GM18507 (cell line): ENCODE data around the gene UGT2A2.
"Not testable (repeated sequence)": the region's sequence is repeated elsewhere in the genome, so short reads cannot be mapped to it uniquely, and the experiment has no call there.

Experiments
- DNase-seq: peaks from one replicate; pipeline ENCODE4 v3.0.0; 2011; ENCODE audit warnings: low read depth; ENCODE audit not compliant: insufficient read length; ENCODE audit errors: extremely low spot score
- FAIRE-seq: peaks from 2 replicates; lab custom pipeline; 2011; peaks lifted over from hg19 to GRCh38; lab: Jason Lieb, UNC

The UGT2A2 gene

GRCh38 chr4:69639542-69639941, at the start of gene UGT2A2:
Gene UGT2A2, minus strand, starts transcription at chr4:69639642. Its CDS starts 2 bp downstream, at chr4:69639640.
- no peak for DNase-seq
- no peak for FAIRE-seq

- DNase-seq (no peak), FAIRE-seq (no peak)
Measured at GRCh38 chr4:69684804-69685203, 45.4 kb upstream of the UGT2A2 start.

- DNase-seq (no peak), FAIRE-seq (no peak)
Measured at GRCh38 chr4:69668680-69669079, 29.2 kb upstream of the UGT2A2 start.

GRCh38 chr4:69664009-69664408, 24.6 kb upstream of the UGT2A2 start:
- FAIRE-seq, DNase-seq: not testable (repeated sequence)

GRCh38 chr4:69661130-69661803, 21.8 kb upstream of the UGT2A2 start:
- FAIRE-seq, DNase-seq: not testable (repeated sequence)

GRCh38 chr4:69658133-69658532, 18.7 kb upstream of the UGT2A2 start:
- FAIRE-seq = no peak
- no peak for DNase-seq

GRCh38 chr4:69656653-69657158, 17.3 kb upstream of the UGT2A2 start:
- FAIRE-seq (no peak), DNase-seq (no peak)

GRCh38 chr4:69653147-69653546, 13.7 kb upstream of the UGT2A2 start, which contains the start of gene UGT2A1:
Gene UGT2A1, minus strand, starts transcription at chr4:69653247. Its CDS starts 5,603 bp downstream, at chr4:69647644.
- no peak for DNase-seq
- no peak for FAIRE-seq

- DNase-seq (no peak), FAIRE-seq (no peak)
Measured at GRCh38 chr4:69650872-69651271, 11.4 kb upstream of the UGT2A2 start.

GRCh38 chr4:69649629-69650028, 10.2 kb upstream of the UGT2A2 start:
- DNase-seq (no peak), FAIRE-seq (no peak)

GRCh38 chr4:69649207-69649606, 9.8 kb upstream of the UGT2A2 start:
- DNase-seq (no peak), FAIRE-seq (no peak)

GRCh38 chr4:69642961-69643360, 3.5 kb upstream of the UGT2A2 start:
- DNase-seq = no peak
- no peak for FAIRE-seq

- no peak for DNase-seq
Measured at GRCh38 chr4:69640289-69640688, 847 bp upstream of the UGT2A2 start.

GRCh38 chr4:69617083-69617694, 22.3 kb downstream of the UGT2A2 start:
- DNase-seq = no peak

More at GRCh38 chr4:69640289-69640688, 847 bp upstream of the UGT2A2 start:
- FAIRE-seq = no peak

GRCh38 chr4:69610484-69610883, 29.0 kb downstream of the UGT2A2 start:
- DNase-seq (no peak), FAIRE-seq (no peak)

More at GRCh38 chr4:69617083-69617694, 22.3 kb downstream of the UGT2A2 start:
- FAIRE-seq = no peak

- no peak for DNase-seq
- FAIRE-seq = no peak
Measured at GRCh38 chr4:69601065-69601464, 38.4 kb downstream of the UGT2A2 start.

- no peak for FAIRE-seq
- no peak for DNase-seq
Measured at GRCh38 chr4:69600013-69600412, 39.4 kb downstream of the UGT2A2 start.

- FAIRE-seq (no peak), DNase-seq (no peak)
Measured at GRCh38 chr4:69594382-69594781, 45.1 kb downstream of the UGT2A2 start.

GRCh38 chr4:69591364-69591763, 48.1 kb downstream of the UGT2A2 start:
- DNase-seq (no peak), FAIRE-seq (no peak)

GRCh38 chr4:69589884-69590283, 49.6 kb downstream of the UGT2A2 start:
- FAIRE-seq = no peak
- DNase-seq = no peak

- no peak for FAIRE-seq
- DNase-seq = no peak
Measured at GRCh38 chr4:69584135-69584534, 55.3 kb downstream of the UGT2A2 start.
